Skeletal muscle satellite cell (primary cell): ENCODE measurements around the gene ZNF202.
"Not testable (repeated sequence)": the region's sequence is repeated elsewhere in the genome, so short reads cannot be mapped to it uniquely, and the experiment has no call there.

Experiments used
- H3K27me3 ChIP-seq: 2 replicates; pipeline ENCODE4 v1.7.0; 2013; ENCODE audit warnings: low read length; ENCODE audit not compliant: control insufficient read depth, insufficient read depth
- H3K36me3 ChIP-seq: 2 replicates; pipeline ENCODE4 v1.7.0; 2013; ENCODE audit warnings: mild to moderate bottlenecking, control low read depth, low read length; ENCODE audit not compliant: insufficient read depth
- H3K4me1 ChIP-seq: 2 replicates; pipeline ENCODE4 v1.7.0; 2013; ENCODE audit warnings: low read length; ENCODE audit not compliant: control insufficient read depth, insufficient read depth
- H3K4me2 ChIP-seq: 2 replicates; pipeline ENCODE4 v1.7.0; 2013; ENCODE audit warnings: mild to moderate bottlenecking, low read length
- H3K4me3 ChIP-seq: 2 replicates; pipeline ENCODE4 v1.7.0; 2013; ENCODE audit warnings: low read length
- H3K9ac ChIP-seq: 2 replicates; pipeline ENCODE4 v1.7.0; 2013; ENCODE audit warnings: mild to moderate bottlenecking, low read depth, low read length, moderate library complexity
- H3K9me3 ChIP-seq: replicated peaks from 2 replicates; pipeline ENCODE4 v1.7.0; 2013; ENCODE audit warnings: mild to moderate bottlenecking, control low read depth, low read length

Gene ZNF202

GRCh38 chr11:123740787-123741158 is 687 bp downstream of the ZNF202 start:
- Histone ChIP-seq H3K27me3 (no peaks in the 10 kb centered on the region), H3K4me2 (peak overlapping the region; percentile 92), H3K36me3 (peaks cover 21% of the 10 kb centered on the region), H3K9me3 (no peaks in the 10 kb centered on the region), H3K9ac (peak overlapping the region; percentile 99), H3K4me1 (peaks cover 20% of the 10 kb centered on the region), H3K4me3 (peak overlapping the region; percentile 90)

- Histone ChIP-seq H3K9ac (no peak overlapping the region), H3K9me3 (no peaks in the 10 kb centered on the region), H3K27me3 (no peaks in the 10 kb centered on the region), H3K4me1 (peaks cover 20% of the 10 kb centered on the region), H3K4me3 (no peak overlapping the region), H3K36me3 (peaks cover 38% of the 10 kb centered on the region), H3K4me2 (no peak overlapping the region)
Observed at GRCh38 chr11:123738374-123738773, 3.1 kb downstream of the ZNF202 start.

GRCh38 chr11:123736769-123737168 is 4.7 kb downstream of the ZNF202 start:
- Histone ChIP-seq H3K9me3 (no peaks in the 10 kb centered on the region), H3K27me3 (no peaks in the 10 kb centered on the region), H3K4me3 (no peak overlapping the region), H3K36me3 (peaks cover 38% of the 10 kb centered on the region), H3K4me2 (no peak overlapping the region), H3K9ac (no peak overlapping the region), H3K4me1 (peaks cover 13% of the 10 kb centered on the region)

- H3K9ac ChIP-seq: no peak overlapping the region
- H3K9me3 ChIP-seq: peaks cover 6% of the 10 kb centered on the region
- peaks cover 66% of the 10 kb centered on the region for H3K36me3 ChIP-seq
- H3K4me3 ChIP-seq: no peak overlapping the region
- no peaks in the 10 kb centered on the region for H3K4me1 ChIP-seq
- H3K4me2 ChIP-seq: no peak overlapping the region
- H3K27me3 ChIP-seq: no peaks in the 10 kb centered on the region
Observed at GRCh38 chr11:123729602-123730001, 11.9 kb downstream of the ZNF202 start.

GRCh38 chr11:123725995-123726655 is 15.3 kb downstream of the ZNF202 start:
- no peak overlapping the region for H3K4me3 ChIP-seq
- no peaks in the 10 kb centered on the region for H3K4me1 ChIP-seq
- peaks cover 63% of the 10 kb centered on the region for H3K36me3 ChIP-seq
- H3K9ac ChIP-seq: no peak overlapping the region
- no peak overlapping the region for H3K4me2 ChIP-seq
- peaks cover 6% of the 10 kb centered on the region for H3K9me3 ChIP-seq
- H3K27me3 ChIP-seq: no peaks in the 10 kb centered on the region

- no peak overlapping the region for H3K4me2 ChIP-seq
- H3K9ac ChIP-seq: no peak overlapping the region
- no peaks in the 10 kb centered on the region for H3K9me3 ChIP-seq
- H3K4me3 ChIP-seq: no peak overlapping the region
- no peaks in the 10 kb centered on the region for H3K4me1 ChIP-seq
- H3K36me3 ChIP-seq: peaks cover 3% of the 10 kb centered on the region
- peaks cover 12% of the 10 kb centered on the region for H3K27me3 ChIP-seq
Observed at GRCh38 chr11:123719452-123719851, 22.0 kb downstream of the ZNF202 start.

GRCh38 chr11:123718469-123718868 is 23.0 kb downstream of the ZNF202 start:
- peaks cover 21% of the 10 kb centered on the region for H3K27me3 ChIP-seq
- no peaks in the 10 kb centered on the region for H3K4me1 ChIP-seq
- no peaks in the 10 kb centered on the region for H3K9me3 ChIP-seq
- no peak overlapping the region for H3K4me3 ChIP-seq
- H3K9ac ChIP-seq: no peak overlapping the region
- no peak overlapping the region for H3K4me2 ChIP-seq
- no peaks in the 10 kb centered on the region for H3K36me3 ChIP-seq

- Histone ChIP-seq H3K36me3 (no peaks in the 10 kb centered on the region), H3K4me3 (no peak overlapping the region), H3K4me2 (no peak overlapping the region), H3K9ac (no peak overlapping the region), H3K4me1 (no peaks in the 10 kb centered on the region), H3K9me3 (no peaks in the 10 kb centered on the region), H3K27me3 (peaks cover 21% of the 10 kb centered on the region)
Observed at GRCh38 chr11:123718063-123718462, 23.4 kb downstream of the ZNF202 start.

GRCh38 chr11:123712627-123713026 is 28.8 kb downstream of the ZNF202 start:
- H3K4me1 ChIP-seq, H3K9ac ChIP-seq, H3K4me2 ChIP-seq, H3K4me3 ChIP-seq, H3K36me3 ChIP-seq, H3K9me3 ChIP-seq: not testable (repeated sequence)
- H3K27me3 ChIP-seq: peaks cover 36% of the 10 kb centered on the region

- Histone ChIP-seq H3K4me2 (no peak overlapping the region), H3K36me3 (no peaks in the 10 kb centered on the region), H3K4me3 (no peak overlapping the region), H3K9ac (no peak overlapping the region), H3K27me3 (peaks cover 16% of the 10 kb centered on the region), H3K9me3 (no peaks in the 10 kb centered on the region), H3K4me1 (no peaks in the 10 kb centered on the region)
Observed at GRCh38 chr11:123707606-123708205, 33.8 kb downstream of the ZNF202 start.

GRCh38 chr11:123707206-123707605 is 34.3 kb downstream of the ZNF202 start:
- H3K4me3 ChIP-seq: no peak overlapping the region
- no peaks in the 10 kb centered on the region for H3K4me1 ChIP-seq
- no peak overlapping the region for H3K9ac ChIP-seq

GRCh38 chr11:123704341-123704740 is 37.1 kb downstream of the ZNF202 start:
- Histone ChIP-seq H3K27me3 (peaks cover 11% of the 10 kb centered on the region), H3K9me3 (no peaks in the 10 kb centered on the region), H3K4me3 (no peak overlapping the region), H3K4me1 (no peaks in the 10 kb centered on the region), H3K4me2 (no peak overlapping the region), H3K36me3 (no peaks in the 10 kb centered on the region), H3K9ac (no peak overlapping the region)

More at GRCh38 chr11:123707206-123707605, 34.3 kb downstream of the ZNF202 start:
- Histone ChIP-seq H3K36me3 (no peaks in the 10 kb centered on the region), H3K27me3 (peaks cover 19% of the 10 kb centered on the region), H3K9me3 (no peaks in the 10 kb centered on the region), H3K4me2 (no peak overlapping the region)
